ENCODE results near the gene SFI1.

The SFI1 gene

DNA sequence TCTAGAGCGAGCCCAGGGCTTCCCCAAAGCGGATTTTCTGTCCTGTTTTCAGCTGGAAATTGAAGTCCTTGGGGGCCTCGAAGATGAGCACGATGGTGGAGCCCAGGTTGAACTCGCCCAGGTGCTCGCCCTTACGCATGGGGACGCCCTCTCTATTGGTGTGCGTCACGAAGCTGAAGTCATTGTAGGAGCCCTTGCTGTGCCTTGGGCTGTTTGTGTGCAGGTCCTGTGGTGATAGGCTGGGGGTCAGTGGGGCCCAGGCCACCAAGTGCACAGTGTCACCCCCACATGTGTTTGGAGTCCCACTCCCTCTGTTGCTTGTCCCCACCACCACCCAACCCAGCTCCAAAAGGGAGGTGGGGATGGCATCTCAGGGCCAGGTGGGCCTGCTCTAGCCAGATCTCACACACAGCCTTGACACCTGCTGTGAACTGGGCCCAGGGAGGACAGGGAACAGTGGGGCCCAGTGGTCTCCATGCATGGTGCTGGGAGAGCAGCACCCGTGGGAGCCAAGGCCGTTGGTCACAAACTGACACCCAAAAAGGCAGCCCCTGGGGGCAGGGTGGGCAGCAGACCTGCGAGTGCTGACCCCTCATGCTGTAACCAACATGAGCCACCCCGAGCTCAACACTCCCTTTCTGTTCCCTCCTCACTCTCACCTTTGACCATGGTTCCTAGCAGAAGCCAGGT is 123.4 kb downstream of the SFI1 start:
- no peak for ATAC-seq (ENCODE audit: low read depth)
- DNase-seq (ENCODE audit: low spot score) = no peak

DNA sequence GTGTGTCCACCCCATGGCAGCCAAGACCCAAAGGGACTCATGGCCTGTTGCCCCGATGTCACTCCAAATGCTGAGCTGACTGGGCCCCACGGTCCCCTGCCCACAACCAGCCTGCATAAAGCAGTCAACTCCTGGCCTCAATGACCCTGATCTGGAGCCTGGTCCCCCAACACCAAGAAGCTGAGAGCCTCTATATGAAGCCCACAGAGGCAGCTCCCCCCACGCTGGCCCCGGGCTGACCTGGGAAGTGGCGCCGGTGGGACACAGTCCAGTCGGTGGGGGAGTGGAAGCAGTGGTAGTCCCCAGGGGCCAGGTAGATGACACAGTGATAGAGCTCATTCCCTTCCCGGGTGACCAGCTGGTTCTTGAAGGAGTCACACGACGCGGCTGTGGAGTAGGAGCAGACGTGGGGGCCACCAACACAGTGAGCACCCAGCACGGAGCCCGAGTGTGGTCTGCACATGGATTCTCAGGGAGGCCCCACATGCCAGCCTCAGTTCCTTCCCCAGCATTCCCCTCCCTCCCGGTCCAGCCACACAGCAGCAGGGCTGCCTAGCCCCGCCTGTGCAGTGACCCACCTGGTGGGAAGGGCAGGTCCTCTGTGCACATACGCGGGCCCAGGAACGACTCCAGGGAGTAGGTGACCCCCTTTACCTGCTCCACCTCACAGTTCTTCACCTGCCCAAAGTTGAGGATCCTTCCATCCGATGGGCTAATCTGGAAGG is 124.6 kb downstream of the SFI1 start:
- Histone ChIP-seq H3K4me1 (ENCODE audit: insufficient read depth, poor library complexity, severe bottlenecking) (no peaks in the 10 kb centered on the region), H3K36me3 (ENCODE audit: low read depth) (peaks cover 39% of the 10 kb centered on the region)

More for the DNA sequence above, 123.4 kb downstream of the SFI1 start:
- H3K4me3 ChIP-seq (ENCODE audit: severe bottlenecking) = no peak overlapping the region
- H3K9me3 ChIP-seq (ENCODE audit: severe bottlenecking) = no peaks in the 10 kb centered on the region
- H3K36me3 ChIP-seq (ENCODE audit: low read depth) = peaks cover 39% of the 10 kb centered on the region
- H3K4me1 ChIP-seq (ENCODE audit: insufficient read depth, poor library complexity, severe bottlenecking) = no peaks in the 10 kb centered on the region
- no peak overlapping the region for H3K27ac ChIP-seq (ENCODE audit: poor library complexity, severe bottlenecking)
- TF ChIP-seq, protein P1, sequence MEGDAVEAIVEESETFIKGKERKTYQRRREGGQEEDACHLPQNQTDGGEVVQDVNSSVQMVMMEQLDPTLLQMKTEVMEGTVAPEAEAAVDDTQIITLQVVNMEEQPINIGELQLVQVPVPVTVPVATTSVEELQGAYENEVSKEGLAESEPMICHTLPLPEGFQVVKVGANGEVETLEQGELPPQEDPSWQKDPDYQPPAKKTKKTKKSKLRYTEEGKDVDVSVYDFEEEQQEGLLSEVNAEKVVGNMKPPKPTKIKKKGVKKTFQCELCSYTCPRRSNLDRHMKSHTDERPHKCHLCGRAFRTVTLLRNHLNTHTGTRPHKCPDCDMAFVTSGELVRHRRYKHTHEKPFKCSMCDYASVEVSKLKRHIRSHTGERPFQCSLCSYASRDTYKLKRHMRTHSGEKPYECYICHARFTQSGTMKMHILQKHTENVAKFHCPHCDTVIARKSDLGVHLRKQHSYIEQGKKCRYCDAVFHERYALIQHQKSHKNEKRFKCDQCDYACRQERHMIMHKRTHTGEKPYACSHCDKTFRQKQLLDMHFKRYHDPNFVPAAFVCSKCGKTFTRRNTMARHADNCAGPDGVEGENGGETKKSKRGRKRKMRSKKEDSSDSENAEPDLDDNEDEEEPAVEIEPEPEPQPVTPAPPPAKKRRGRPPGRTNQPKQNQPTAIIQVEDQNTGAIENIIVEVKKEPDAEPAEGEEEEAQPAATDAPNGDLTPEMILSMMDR (IDR thresholded peaks at IDR 0.05; ENCODE audit: poor library complexity, severe bottlenecking) = no peak
- H3K27me3 ChIP-seq (ENCODE audit: insufficient read depth, poor library complexity, severe bottlenecking) = no peaks in the 10 kb centered on the region

DNA sequence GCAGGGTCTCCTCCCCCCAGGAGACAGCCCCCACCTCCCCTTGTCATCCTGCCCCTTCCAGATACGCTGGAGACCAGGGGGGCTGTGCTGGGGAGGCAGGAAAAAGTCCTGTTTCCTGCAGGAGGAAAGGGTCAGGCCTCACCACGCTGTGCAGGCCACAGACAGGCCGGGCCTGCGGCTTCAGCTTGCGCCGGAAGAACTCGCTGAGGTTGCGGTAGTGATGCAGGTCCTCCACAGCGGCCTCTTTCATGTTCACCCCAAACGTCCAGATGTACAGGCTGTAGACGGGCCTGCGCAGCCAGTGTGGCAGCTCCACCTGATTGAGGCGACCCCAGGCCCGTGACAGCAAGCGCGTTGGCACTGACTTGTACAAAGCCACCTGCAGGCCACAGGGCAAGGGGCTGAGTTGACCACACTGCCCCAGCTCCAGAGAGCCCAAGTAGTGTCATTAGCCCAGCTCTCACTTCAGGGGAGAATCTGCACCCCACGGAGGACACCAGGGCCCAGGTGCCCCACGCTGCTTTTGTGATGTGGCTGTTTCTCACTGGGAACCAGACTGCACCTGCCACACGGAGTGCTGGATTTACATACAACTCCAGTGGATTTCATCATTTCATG is 125.3 kb downstream of the SFI1 start:
- H3K9me3 ChIP-seq (ENCODE audit: severe bottlenecking) = no peaks in the 10 kb centered on the region
- H3K27me3 ChIP-seq (ENCODE audit: insufficient read depth, poor library complexity, severe bottlenecking) = no peaks in the 10 kb centered on the region
- H3K4me1 ChIP-seq (ENCODE audit: insufficient read depth, poor library complexity, severe bottlenecking) = no peaks in the 10 kb centered on the region
- TF ChIP-seq, protein P1 (IDR thresholded peaks at IDR 0.05; ENCODE audit: poor library complexity, severe bottlenecking) = no peak
- no peak overlapping the region for H3K4me3 ChIP-seq (ENCODE audit: severe bottlenecking)
- DNase-seq (ENCODE audit: low spot score) (no peak), ATAC-seq (ENCODE audit: low read depth) (no peak)
- H3K27ac ChIP-seq (ENCODE audit: poor library complexity, severe bottlenecking) = no peak overlapping the region
- H3K36me3 ChIP-seq (ENCODE audit: low read depth) = peaks cover 39% of the 10 kb centered on the region

More for the DNA sequence above, 124.6 kb downstream of the SFI1 start:
- no peak for DNase-seq (ENCODE audit: low spot score)
- Histone ChIP-seq H3K9me3 (ENCODE audit: severe bottlenecking) (no peaks in the 10 kb centered on the region), H3K4me3 (ENCODE audit: severe bottlenecking) (no peak overlapping the region), H3K27me3 (ENCODE audit: insufficient read depth, poor library complexity, severe bottlenecking) (no peaks in the 10 kb centered on the region), H3K27ac (ENCODE audit: poor library complexity, severe bottlenecking) (no peak overlapping the region)
- TF ChIP-seq, protein P1 (IDR thresholded peaks at IDR 0.05; ENCODE audit: poor library complexity, severe bottlenecking) = no peak
- ATAC-seq (ENCODE audit: low read depth) = no peak

DNA sequence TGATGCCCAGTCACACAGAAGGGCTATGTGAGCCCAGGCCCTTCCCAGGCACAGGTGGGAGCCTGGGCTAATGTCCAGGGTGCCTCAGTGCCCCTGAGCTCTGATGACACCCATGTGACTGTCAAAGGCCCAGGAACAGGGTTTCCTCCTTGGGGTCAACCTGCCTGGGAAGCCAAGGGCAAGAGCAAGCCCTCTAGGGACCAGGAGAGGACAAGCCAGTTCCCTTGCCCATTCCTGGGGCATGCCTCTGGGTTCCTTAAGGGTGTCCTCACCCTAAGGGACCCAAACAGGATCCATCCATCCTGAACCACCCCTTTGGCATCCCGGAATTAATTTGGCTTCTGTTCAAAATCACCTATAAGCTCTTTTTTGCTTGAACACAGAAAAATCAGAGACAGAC is 126.6 kb downstream of the SFI1 start:
- Histone ChIP-seq H3K9me3 (ENCODE audit: severe bottlenecking) (no peaks in the 10 kb centered on the region), H3K27me3 (ENCODE audit: insufficient read depth, poor library complexity, severe bottlenecking) (no peaks in the 10 kb centered on the region), H3K4me3 (ENCODE audit: severe bottlenecking) (no peak overlapping the region), H3K4me1 (ENCODE audit: insufficient read depth, poor library complexity, severe bottlenecking) (no peaks in the 10 kb centered on the region), H3K27ac (ENCODE audit: poor library complexity, severe bottlenecking) (no peak overlapping the region), H3K36me3 (ENCODE audit: low read depth) (peaks cover 35% of the 10 kb centered on the region)
- TF ChIP-seq, protein P1 (IDR thresholded peaks at IDR 0.05; ENCODE audit: poor library complexity, severe bottlenecking) = no peak
- ATAC-seq (ENCODE audit: low read depth) (no peak), DNase-seq (ENCODE audit: low spot score) (no peak)
